HepG2 (cell line): ENCODE measurements around the gene KDM3A. TPM values are rescaled to one million over a fixed set of nuclear protein-coding genes. Genes with fewer than 3 reads are reported as not detected.

ENCODE experiments used
- ATAC-seq: fragments of 200-7000 bp; cut with Tn5 transposase; 3 replicates; pipeline ENCODE4 v1.9.1; 2020; ENCODE audit warnings: mild to moderate bottlenecking, moderate library complexity
- BruUV-seq: library from RNA; stranded (reverse); fragments of 400-500 nt; replicated peaks from 2 replicates; lab custom pipeline; 2021; lab: Mats Ljungman, UMichigan
- CTCF ChIA-PET: fragments of 300-600 bp; formaldehyde crosslinking; extraction: SDS; loops from one replicate; lab custom pipeline; 2021; ENCODE audit warnings: low total read pairs, inconsistent platforms, low intra/inter-chr PET ratio; lab: Yijun Ruan, JAX
- POLR2A ChIA-PET: fragments of 350-600 bp; sonication (Branson Sonifier 250); formaldehyde crosslinking; loops from one replicate; lab custom pipeline; 2020; ENCODE audit warnings: antibody characterized with exemption, inconsistent platforms; lab: Yijun Ruan, JAX
- DNase-seq: peaks from one replicate; pipeline ENCODE4 v3.0.0-alpha.2; 2015; ENCODE audit warnings: low spot score
- FAIRE-seq: peaks from 3 replicates; lab custom pipeline; 2011; peaks lifted over from hg19 to GRCh38; lab: Jason Lieb, UNC
- H2AFZ ChIP-seq: one replicate; pipeline ENCODE4 v1.6.1; 2011; ENCODE audit warnings: low read length, inconsistent platforms
- H3K27ac ChIP-seq: fragments of 300-600 bp; 3 replicates; pipeline ENCODE4 v1.8.0; 2011; ENCODE audit warnings: mixed run types, mild to moderate bottlenecking, mixed read lengths, low read length, inconsistent platforms; ENCODE audit not compliant: insufficient read depth; ENCODE audit errors: extremely low read length
- H3K27me3 ChIP-seq, 2 experiments: fragments of 200-600 bp in 1 of 2; 2 replicates in 1 of 2; 3 replicates in 1 of 2; pipeline versions ENCODE4 v1.6.0 to v1.8.0; 2011; ENCODE audit warnings: low read length in 2 of 2, mild to moderate bottlenecking in 2 of 2, moderate library complexity in 2 of 2, inconsistent platforms in 1 of 2; ENCODE audit not compliant: insufficient read depth in 2 of 2, control insufficient read depth in 1 of 2
- H3K36me3 ChIP-seq, 2 experiments: fragments of 200-600 bp in 1 of 2; replicated peaks in 1 of 2; 2 replicates in 1 of 2; 3 replicates in 1 of 2; pipeline versions ENCODE4 v1.5.1 to v1.8.0; 2011; ENCODE audit warnings: low read length in 2 of 2, inconsistent platforms in 1 of 2; ENCODE audit not compliant: insufficient read depth in 2 of 2, control insufficient read depth in 1 of 2
- H3K4me1 ChIP-seq: 2 replicates; pipeline ENCODE4 v1.5.1; 2012; ENCODE audit warnings: low read length, inconsistent platforms; ENCODE audit not compliant: insufficient read depth
- H3K4me2 ChIP-seq: 2 replicates; pipeline ENCODE4 v1.6.0; 2011; ENCODE audit warnings: low read depth, low read length, inconsistent platforms
- H3K4me3 ChIP-seq, 3 experiments: fragments of 200-600 bp in 1 of 3; sonication (generic), shearing (Covaris generic) in 1 of 3; replicated peaks in 1 of 3; 2 replicates each; pipeline ENCODE4 v1.5.1; 2011 to 2016; ENCODE audit warnings: low read length in 3 of 3, inconsistent platforms in 2 of 3, low read depth in 2 of 3, mild to moderate bottlenecking in 2 of 3, control low read depth in 1 of 3, mixed read lengths in 1 of 3; ENCODE audit not compliant: insufficient read depth in 1 of 3
- H3K79me2 ChIP-seq: one replicate; pipeline ENCODE4 v1.6.1; 2011; ENCODE audit warnings: low read length, inconsistent platforms; ENCODE audit not compliant: insufficient read depth
- H3K9ac ChIP-seq: 2 replicates; pipeline ENCODE4 v1.6.0; 2011; ENCODE audit warnings: mild to moderate bottlenecking, low read depth, low read length, inconsistent platforms; ENCODE audit not compliant: insufficient read depth
- H3K9me3 ChIP-seq: 2 replicates; pipeline ENCODE4 v1.5.1; 2012; ENCODE audit warnings: mild to moderate bottlenecking, low read length
- H4K20me1 ChIP-seq: 2 replicates; pipeline ENCODE4 v1.6.0; 2011; ENCODE audit warnings: inconsistent platforms, mild to moderate bottlenecking, low read length, moderate library complexity; ENCODE audit not compliant: insufficient read depth
- CREB1 ChIP-seq, 2 experiments: fragments of 450-650 bp in 1 of 2; IDR thresholded peaks; 2 replicates each; pipeline ENCODE4 v1.6.1; 2016 to 2017; ENCODE audit warnings: control low read depth in 1 of 2, mild to moderate bottlenecking in 1 of 2, missing compliant biosample characterization in 1 of 2, missing genetic modification characterization in 1 of 2
- FOSL2 ChIP-seq: sonication (generic); formaldehyde crosslinking; IDR thresholded peaks from 2 replicates; pipeline ENCODE4 v1.4.0; 2020; ENCODE audit warnings: missing genetic modification reagents
- GMEB1 ChIP-seq: sonication (generic); formaldehyde crosslinking; IDR thresholded peaks from 2 replicates; pipeline ENCODE4 v1.5.1; 2020; ENCODE audit warnings: missing genetic modification reagents, mild to moderate bottlenecking, borderline replicate concordance
- PHF8 ChIP-seq: sonication (generic); formaldehyde crosslinking; IDR thresholded peaks from 2 replicates; pipeline ENCODE4 v1.5.0; 2020; ENCODE audit warnings: missing genetic modification reagents
- POLR2AphosphoS2 ChIP-seq: IDR thresholded peaks from 2 replicates; pipeline ENCODE4 v1.6.1; 2011; ENCODE audit warnings: low read depth, low read length, improper control_type of control experiment
- REST ChIP-seq, 2 experiments: IDR thresholded peaks; 2 replicates each; pipeline ENCODE4 v1.6.1; 2011 to 2012; ENCODE audit warnings: low read length in 2 of 2, borderline replicate concordance in 1 of 2, low read depth in 1 of 2, mild to moderate bottlenecking in 1 of 2, moderate library complexity in 1 of 2
- RXRB ChIP-seq: IDR thresholded peaks from 2 replicates; pipeline ENCODE4 v1.6.1; 2016; ENCODE audit warnings: borderline replicate concordance, missing genetic modification reagents, missing compliant biosample characterization
- ZNF180 ChIP-seq: sonication (generic); formaldehyde crosslinking; IDR thresholded peaks from 2 replicates; pipeline ENCODE4 v1.4.0; 2020; ENCODE audit warnings: low read depth, missing genetic modification reagents, borderline replicate concordance
- ZNF713 ChIP-seq: sonication (generic); formaldehyde crosslinking; IDR thresholded peaks from 2 replicates; pipeline ENCODE4 v1.4.0; 2020; ENCODE audit warnings: mild to moderate bottlenecking, missing genetic modification reagents
- WGBS: methylation state at CpG from one replicate; pipeline ENCODE4 v1.1.6; 2017; ENCODE audit warnings: low lambda C conversion rate; 5-methylcytosine and 5-hydroxymethylcytosine counted together
- in situ Hi-C: cut with HindIII; loops from 2 replicates; pipeline ENCODE4 v1.10.0; 2017; ENCODE audit warnings: low pct_unique_long_range_greater_than_20kb; ENCODE audit not compliant: extremely low pct_ligation_motif_present
- intact Hi-C: fragments of 100-400 bp; cut with micrococcal nuclease; formaldehyde crosslinking; loops from one replicate; pipeline ENCODE4 v1.10.0; 2022; ENCODE audit not compliant: unreplicated experiment
- polyA plus RNA-seq, 8 experiments: library from polyadenylated mRNA; depleted of rRNA in 3 of 8; stranded (reverse) in 7 of 8; unstranded in 1 of 8; fragments of >200 nt; fragmentation: Illumina TruSeq in 4 of 8; extraction: Trizol in 4 of 8; gene quantifications; 2 replicates each; pipeline versions ENCODE4 v1.2.1 to v1.2.3, GENCODE V29; 2011 to 2016; ENCODE audit warnings: low read depth in 4 of 8, missing spikeins in 1 of 8, mixed read lengths in 1 of 8; ENCODE audit not compliant: insufficient read depth in 1 of 8
- total RNA-seq, 5 experiments: library from RNA; depleted of rRNA; stranded (reverse); fragments of >200 nt; fragmentation: Illumina TruSeq; extraction: Trizol; gene quantifications; 2 replicates each; pipeline ENCODE4 v1.2.3, GENCODE V29; 2016; ENCODE audit warnings: low read depth in 1 of 5
- TF ChIP-seq, protein P1 (sequence below): sonication (generic); formaldehyde crosslinking; IDR thresholded peaks from 2 replicates; pipeline ENCODE4 v1.4.0; 2020; ENCODE audit warnings: missing genetic modification reagents, borderline replicate concordance
- TF ChIP-seq, protein P2 (sequence below): IDR thresholded peaks from 2 replicates; pipeline ENCODE4 v1.6.1; 2018; ENCODE audit warnings: missing genetic modification reagents, mild to moderate bottlenecking, missing compliant biosample characterization

KDM3A gene
- total and polyA plus RNA-seq, 2 of the 13 experiments (the other 11 are each of a cell fraction or from before 2014, with no cell fraction given): 21.0 to 70.2 TPM

DNA sequence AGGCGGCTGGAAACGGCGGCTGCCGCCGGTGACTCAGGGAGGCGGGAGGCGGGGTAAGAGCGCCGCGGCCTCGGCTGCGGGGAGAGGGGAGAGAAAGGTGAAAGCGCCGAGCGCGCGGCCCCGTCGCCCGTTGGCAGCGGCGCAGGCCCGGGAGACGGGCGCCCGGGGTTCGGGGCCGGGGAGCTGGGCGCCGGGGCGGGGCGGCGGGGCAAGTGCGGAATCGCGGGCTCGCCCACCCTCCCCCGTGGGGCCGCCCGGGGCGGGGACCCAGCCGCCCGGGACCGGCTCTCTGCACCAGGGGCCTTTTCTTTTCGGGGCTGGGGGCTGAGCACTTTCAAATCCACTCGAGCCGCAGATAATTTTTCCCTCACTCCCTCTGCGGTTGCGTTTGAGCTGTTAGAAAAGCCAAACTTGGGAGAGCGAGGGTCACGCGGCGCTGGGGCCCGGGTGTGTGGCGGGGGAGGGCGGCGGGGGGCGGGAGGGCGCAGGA, 266 bp downstream of the KDM3A start:
- no peak overlapping the region for H2AFZ ChIP-seq
- TF ChIP-seq CREB1 (IDR thresholded peaks at IDR 0.05) (no peak), CREB1 (CRISPR knock-in tag; IDR thresholded peaks at IDR 0.05) (no peak), FOSL2 (peak; percentile 54; the same call in 1 of the 2 replicates), RXRB (CRISPR knock-in tag) (no peak), PHF8 (peak; percentile 60), POLR2AphosphoS2 (peak; percentile 68; the same call in 1 of the 2 replicates), ZNF713 (CRISPR knock-in tag) (0 out of 2 replicates have a peak, but pooled peaks have one; percentile 1), ZNF180 (CRISPR knock-in tag) (peak; percentile 76; the same call in 1 of the 2 replicates), REST (IDR thresholded peaks at IDR 0.05; ENCODE audit: borderline replicate concordance in 1 of 2, low read depth in 1 of 2, low read length in 2 of 2) (peak in 1 of 2 experiments; percentile 44; a peak in 1 of 4 replicates), GMEB1 (no peak)
- TF ChIP-seq, protein P1, sequence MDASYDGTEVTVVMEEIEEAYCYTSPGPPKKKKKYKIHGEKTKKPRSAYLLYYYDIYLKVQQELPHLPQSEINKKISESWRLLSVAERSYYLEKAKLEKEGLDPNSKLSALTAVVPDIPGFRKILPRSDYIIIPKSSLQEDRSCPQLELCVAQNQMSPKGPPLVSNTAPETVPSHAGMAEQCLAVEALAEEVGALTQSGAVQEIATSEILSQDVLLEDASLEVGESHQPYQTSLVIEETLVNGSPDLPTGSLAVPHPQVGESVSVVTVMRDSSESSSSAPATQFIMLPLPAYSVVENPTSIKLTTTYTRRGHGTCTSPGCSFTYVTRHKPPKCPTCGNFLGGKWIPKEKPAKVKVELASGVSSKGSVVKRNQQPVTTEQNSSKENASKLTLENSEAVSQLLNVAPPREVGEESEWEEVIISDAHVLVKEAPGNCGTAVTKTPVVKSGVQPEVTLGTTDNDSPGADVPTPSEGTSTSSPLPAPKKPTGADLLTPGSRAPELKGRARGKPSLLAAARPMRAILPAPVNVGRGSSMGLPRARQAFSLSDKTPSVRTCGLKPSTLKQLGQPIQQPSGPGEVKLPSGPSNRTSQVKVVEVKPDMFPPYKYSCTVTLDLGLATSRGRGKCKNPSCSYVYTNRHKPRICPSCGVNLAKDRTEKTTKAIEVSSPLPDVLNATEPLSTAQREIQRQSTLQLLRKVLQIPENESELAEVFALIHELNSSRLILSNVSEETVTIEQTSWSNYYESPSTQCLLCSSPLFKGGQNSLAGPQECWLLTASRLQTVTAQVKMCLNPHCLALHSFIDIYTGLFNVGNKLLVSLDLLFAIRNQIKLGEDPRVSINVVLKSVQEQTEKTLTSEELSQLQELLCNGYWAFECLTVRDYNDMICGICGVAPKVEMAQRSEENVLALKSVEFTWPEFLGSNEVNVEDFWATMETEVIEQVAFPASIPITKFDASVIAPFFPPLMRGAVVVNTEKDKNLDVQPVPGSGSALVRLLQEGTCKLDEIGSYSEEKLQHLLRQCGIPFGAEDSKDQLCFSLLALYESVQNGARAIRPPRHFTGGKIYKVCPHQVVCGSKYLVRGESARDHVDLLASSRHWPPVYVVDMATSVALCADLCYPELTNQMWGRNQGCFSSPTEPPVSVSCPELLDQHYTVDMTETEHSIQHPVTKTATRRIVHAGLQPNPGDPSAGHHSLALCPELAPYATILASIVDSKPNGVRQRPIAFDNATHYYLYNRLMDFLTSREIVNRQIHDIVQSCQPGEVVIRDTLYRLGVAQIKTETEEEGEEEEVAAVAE: no peak
- TF ChIP-seq, protein P2, sequence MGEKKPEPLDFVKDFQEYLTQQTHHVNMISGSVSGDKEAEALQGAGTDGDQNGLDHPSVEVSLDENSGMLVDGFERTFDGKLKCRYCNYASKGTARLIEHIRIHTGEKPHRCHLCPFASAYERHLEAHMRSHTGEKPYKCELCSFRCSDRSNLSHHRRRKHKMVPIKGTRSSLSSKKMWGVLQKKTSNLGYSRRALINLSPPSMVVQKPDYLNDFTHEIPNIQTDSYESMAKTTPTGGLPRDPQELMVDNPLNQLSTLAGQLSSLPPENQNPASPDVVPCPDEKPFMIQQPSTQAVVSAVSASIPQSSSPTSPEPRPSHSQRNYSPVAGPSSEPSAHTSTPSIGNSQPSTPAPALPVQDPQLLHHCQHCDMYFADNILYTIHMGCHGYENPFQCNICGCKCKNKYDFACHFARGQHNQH (CRISPR knock-in tag): no peak

More for the DNA sequence above, 266 bp downstream of the KDM3A start:
- Histone ChIP-seq H3K27ac (peak overlapping the region; percentile 98), H3K9me3 (peaks cover 29% of the 10 kb centered on the region), H3K36me3 (peaks cover 8 to 30% of the 10 kb centered on the region in 2 experiments), H3K4me1 (peaks cover 42% of the 10 kb centered on the region), H4K20me1 (peaks cover 44% of the 10 kb centered on the region), H3K4me2 (peak overlapping the region; percentile 8; the same call in 1 of the 2 replicates), H3K27me3 (peaks cover 0 to 2% of the 10 kb centered on the region in 2 experiments; a peak in 1 of 5 replicates), H3K4me3 (peak overlapping the region; percentile 70 to 97 (median 81); a peak in 5 of 6 replicates), H3K79me2 (peaks cover 46% of the 10 kb centered on the region), H3K9ac (peak overlapping the region; percentile 72)
- BruUV-seq: no TSS peak
- DNase-seq: no peak
- WGBS: under 1% methylated on average over 33 of the region's 59 CpGs
- ChIA-PET CTCF (no interaction called here), POLR2A (interaction anchor here (0.7 to 3.0 kb wide), 27 partner anchors 9 to 1575 kb away, joined by 3 to 18 read pairs (median 4); partner anchors contain the start of genes CHMP3, IMMT, POLR1A and PTCD3)
- ATAC-seq: no peak
- FAIRE-seq: no peak
- in situ Hi-C loops: no loop called here
- intact Hi-C loops: loop anchor here (1.0 to 5.0 kb wide), 3 partner anchors 122 to 334 kb away; partner anchors contain the start of genes CHMP3, POLR1A, PTCD3 and RNF103
